Measurements from ENCODE around the gene RASGEF1C. TPM values are rescaled to one million over a fixed set of nuclear protein-coding genes. Genes with fewer than 3 reads are reported as not detected.
"Not testable (repeated sequence)": the region's sequence is repeated elsewhere in the genome, so short reads cannot be mapped to it uniquely, and the experiment has no call there.

RASGEF1C gene
- total RNA-seq, 2 donors from 2014 or later: not detected

DNA sequence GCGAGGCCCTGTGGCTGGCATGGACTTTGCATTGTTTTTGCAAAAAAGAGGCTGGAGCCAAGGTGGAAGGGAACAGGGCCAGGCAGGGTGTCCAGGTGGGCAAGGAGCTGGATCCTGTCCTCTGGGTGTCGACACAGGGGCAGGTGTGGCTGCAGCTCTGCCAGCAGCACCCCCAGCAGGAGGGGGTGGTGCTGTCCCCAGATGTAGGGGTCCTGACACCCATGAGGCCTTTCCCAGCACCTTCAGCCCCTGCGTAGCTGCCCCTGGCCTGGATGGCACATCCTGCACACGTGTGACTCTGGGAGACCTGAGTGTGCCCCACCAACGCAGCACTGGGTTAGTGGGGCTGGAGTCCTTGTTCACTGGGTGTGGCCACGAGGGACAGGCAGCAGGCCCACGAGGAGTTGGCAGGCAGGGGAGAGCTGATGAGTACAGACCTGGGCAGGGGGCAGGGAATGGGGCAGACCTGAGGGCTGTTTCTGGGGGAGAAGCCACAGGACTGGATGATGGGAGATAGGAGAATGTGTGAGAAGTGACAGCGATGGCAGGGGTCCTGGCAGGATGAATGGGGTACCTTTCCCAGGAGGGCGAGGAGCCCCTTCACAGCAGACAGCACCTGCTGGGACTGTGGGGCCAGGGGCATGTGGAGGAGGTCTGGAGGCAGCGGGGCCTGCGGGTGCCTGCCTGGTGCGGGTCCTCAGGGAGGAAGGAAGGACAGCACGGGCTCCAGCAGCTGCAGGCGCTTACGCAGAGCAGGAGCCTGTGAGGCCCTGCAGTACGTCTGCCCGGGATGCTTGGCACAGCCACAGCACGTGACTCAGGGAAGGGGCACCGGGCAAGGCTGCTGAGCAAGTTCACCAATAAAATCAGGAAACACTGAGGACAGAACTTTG, 3.6 kb upstream of the RASGEF1C start:
- ATAC-seq (ENCODE audit: insufficient number of reproducible peaks, low FRiP score, low read depth): no peak
- Histone ChIP-seq H3K27ac (no peak overlapping the region), H3K27me3 (replicated peaks; ENCODE audit: insufficient read depth) (peaks cover 9% of the 10 kb centered on the region), H3K4me3 (no peak overlapping the region), H3K4me1 (ENCODE audit: control insufficient read depth in 1 of 2, low read depth in 2 of 2) (peaks cover 0 to 2% of the 10 kb centered on the region in 2 donors), H3K9me3 (peaks cover 21% of the 10 kb centered on the region), H3K36me3 (no peaks in the 10 kb centered on the region)
- TF ChIP-seq, protein P1, sequence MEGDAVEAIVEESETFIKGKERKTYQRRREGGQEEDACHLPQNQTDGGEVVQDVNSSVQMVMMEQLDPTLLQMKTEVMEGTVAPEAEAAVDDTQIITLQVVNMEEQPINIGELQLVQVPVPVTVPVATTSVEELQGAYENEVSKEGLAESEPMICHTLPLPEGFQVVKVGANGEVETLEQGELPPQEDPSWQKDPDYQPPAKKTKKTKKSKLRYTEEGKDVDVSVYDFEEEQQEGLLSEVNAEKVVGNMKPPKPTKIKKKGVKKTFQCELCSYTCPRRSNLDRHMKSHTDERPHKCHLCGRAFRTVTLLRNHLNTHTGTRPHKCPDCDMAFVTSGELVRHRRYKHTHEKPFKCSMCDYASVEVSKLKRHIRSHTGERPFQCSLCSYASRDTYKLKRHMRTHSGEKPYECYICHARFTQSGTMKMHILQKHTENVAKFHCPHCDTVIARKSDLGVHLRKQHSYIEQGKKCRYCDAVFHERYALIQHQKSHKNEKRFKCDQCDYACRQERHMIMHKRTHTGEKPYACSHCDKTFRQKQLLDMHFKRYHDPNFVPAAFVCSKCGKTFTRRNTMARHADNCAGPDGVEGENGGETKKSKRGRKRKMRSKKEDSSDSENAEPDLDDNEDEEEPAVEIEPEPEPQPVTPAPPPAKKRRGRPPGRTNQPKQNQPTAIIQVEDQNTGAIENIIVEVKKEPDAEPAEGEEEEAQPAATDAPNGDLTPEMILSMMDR (IDR thresholded peaks at IDR 0.05): no peak
- DNase-seq (ENCODE audit: low spot score): no peak

DNA sequence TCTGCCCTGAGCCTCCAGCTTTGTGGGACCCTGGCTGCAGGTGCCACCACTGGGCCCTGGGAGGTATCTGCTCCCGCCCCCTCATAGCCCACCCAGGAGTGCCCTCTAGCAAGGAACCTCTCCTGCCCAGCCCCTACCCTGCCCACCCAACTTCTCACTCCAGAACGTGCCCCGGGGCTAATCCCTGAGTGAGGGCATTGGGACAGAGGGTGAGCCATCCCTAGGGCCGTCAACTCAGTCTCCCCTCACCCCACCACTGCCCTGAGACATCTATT, 2.7 kb upstream of the RASGEF1C start:
- no peak for DNase-seq (ENCODE audit: low spot score)
- H3K4me1 ChIP-seq (ENCODE audit: control insufficient read depth in 1 of 2, low read depth in 2 of 2): peaks cover 0 to 2% of the 10 kb centered on the region in 2 donors
- peaks cover 12% of the 10 kb centered on the region for H3K9me3 ChIP-seq
- TF ChIP-seq, protein P1 (IDR thresholded peaks at IDR 0.05): no peak
- H3K4me3 ChIP-seq: no peak overlapping the region
- no peak overlapping the region for H3K27ac ChIP-seq
- no peak for ATAC-seq (ENCODE audit: insufficient number of reproducible peaks, low FRiP score, low read depth)
- H3K27me3 ChIP-seq (replicated peaks; ENCODE audit: insufficient read depth): peaks cover 9% of the 10 kb centered on the region
- H3K36me3 ChIP-seq: no peaks in the 10 kb centered on the region

DNA sequence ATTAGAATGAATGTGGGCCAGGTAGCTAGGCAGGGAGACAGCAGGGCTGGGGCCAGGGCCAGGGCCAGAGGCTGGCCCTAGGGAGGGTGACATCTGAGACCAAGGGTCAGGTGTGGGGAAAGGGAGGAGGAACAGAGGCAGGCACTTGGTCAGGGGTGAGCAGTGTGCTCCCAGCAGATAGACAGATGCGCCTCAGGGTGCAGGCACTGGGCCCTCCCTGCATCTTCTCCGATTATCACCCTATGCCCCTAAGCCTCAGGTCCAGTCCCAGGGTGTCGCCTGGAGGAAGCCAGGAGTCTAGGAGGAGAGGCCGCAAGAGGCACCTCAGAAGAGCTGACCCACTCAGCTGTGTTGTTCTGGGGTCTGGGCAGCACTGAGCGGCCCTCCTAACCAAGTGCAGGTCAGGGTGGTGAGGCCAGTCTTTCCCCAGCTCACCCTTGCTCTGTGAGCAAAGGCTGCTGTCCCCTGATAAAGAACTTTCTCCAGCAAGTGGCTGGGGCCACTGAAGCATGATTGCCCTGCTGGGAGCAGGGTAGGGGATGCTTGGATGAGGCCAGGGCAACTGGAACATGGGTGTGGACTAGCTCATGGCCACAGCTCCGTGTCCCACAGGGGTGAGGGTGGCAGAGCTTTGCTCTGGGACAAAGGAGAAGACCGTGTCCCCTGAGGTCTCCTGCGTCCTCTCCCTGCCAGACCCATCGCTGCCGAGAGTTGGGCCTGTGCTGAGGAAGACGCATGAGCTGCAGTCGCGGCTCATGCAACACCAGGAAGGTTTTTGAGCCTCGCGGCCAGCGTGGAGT, 2.1 kb upstream of the RASGEF1C start:
- TF ChIP-seq, protein P1 (IDR thresholded peaks at IDR 0.05): no peak
- Histone ChIP-seq H3K4me3 (no peak overlapping the region), H3K9me3 (peaks cover 7% of the 10 kb centered on the region), H3K27me3 (replicated peaks; ENCODE audit: insufficient read depth) (peaks cover 9% of the 10 kb centered on the region), H3K36me3 (no peaks in the 10 kb centered on the region), H3K4me1 (ENCODE audit: control insufficient read depth in 1 of 2, low read depth in 2 of 2) (peaks cover 0 to 2% of the 10 kb centered on the region in 2 donors), H3K27ac (no peak overlapping the region)
- ATAC-seq (ENCODE audit: insufficient number of reproducible peaks, low FRiP score, low read depth) (no peak), DNase-seq (ENCODE audit: low spot score) (no peak)

DNA sequence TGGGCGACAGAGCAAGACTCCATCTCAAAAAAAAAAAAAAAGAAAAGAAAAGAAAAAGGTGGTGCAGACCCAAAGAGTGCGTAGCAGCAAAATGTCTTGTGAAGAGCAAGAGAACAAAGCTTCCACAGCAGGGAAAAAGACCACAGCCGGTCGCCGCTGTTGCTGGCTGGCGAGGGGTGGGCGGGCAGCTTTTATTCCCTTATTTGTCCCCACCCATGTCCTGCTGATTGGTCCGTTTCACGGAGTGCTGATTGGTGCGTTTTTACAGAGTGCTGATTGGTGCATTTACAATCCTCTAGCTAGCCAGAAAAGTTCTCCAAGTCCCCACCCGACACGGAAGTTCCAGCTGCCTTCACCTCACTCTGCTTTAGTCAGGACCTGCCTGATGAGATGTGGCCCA, 1.1 kb upstream of the RASGEF1C start:
- not testable (repeated sequence) for H3K36me3 ChIP-seq; DNase-seq (ENCODE audit: low spot score); H3K4me1 ChIP-seq (ENCODE audit: control insufficient read depth in 1 of 2, low read depth in 2 of 2); ATAC-seq (ENCODE audit: insufficient number of reproducible peaks, low FRiP score, low read depth); H3K9me3 ChIP-seq; H3K4me3 ChIP-seq; H3K27me3 ChIP-seq (replicated peaks; ENCODE audit: insufficient read depth); H3K27ac ChIP-seq

DNA sequence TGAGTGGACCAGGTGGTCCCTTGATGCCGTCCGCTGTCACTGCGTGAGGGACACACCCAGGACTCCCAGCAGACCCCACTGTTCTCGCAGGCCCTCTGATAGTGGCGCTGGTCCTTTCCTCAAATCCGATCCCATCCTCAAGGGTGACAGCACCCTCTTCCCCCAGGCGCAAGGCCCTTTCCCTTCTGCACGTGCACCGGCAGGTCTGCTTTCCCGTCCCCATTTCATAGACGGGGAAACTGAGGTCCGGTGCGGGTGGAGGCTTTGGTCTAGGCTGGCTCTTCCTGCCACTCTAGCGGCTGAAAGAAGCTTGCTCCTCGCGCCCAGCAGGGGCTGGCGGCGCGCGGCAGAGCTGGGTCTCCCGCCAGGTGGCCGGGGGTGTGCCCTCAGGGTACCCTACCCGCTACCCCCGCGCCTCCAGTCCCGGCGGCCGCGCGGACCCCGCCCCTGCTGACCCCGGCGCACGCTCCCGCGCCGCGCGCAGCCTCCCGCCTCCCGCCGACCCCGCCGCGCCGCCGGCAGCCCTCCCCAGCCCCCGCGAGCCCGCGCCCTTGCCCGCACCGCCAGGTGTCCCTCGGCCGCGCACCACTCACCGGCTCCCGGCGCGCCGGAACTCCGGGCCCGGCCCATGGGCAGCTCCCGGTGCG, 453 bp downstream of the RASGEF1C start:
- DNase-seq (ENCODE audit: low spot score): no peak
- H3K27ac ChIP-seq: no peak overlapping the region

More for the DNA sequence above, 453 bp downstream of the RASGEF1C start:
- H3K9me3 ChIP-seq: no peaks in the 10 kb centered on the region
- H3K4me3 ChIP-seq: peak overlapping the region; percentile 58
- TF ChIP-seq, protein P1 (IDR thresholded peaks at IDR 0.05): no peak
- peaks cover 0 to 2% of the 10 kb centered on the region in 2 donors for H3K4me1 ChIP-seq (ENCODE audit: control insufficient read depth in 1 of 2, low read depth in 2 of 2)
- H3K36me3 ChIP-seq: no peaks in the 10 kb centered on the region
- H3K27me3 ChIP-seq (replicated peaks; ENCODE audit: insufficient read depth): peaks cover 9% of the 10 kb centered on the region
- no peak for ATAC-seq (ENCODE audit: insufficient number of reproducible peaks, low FRiP score, low read depth)
